ENCODE results near the gene ZFY.

DNA sequence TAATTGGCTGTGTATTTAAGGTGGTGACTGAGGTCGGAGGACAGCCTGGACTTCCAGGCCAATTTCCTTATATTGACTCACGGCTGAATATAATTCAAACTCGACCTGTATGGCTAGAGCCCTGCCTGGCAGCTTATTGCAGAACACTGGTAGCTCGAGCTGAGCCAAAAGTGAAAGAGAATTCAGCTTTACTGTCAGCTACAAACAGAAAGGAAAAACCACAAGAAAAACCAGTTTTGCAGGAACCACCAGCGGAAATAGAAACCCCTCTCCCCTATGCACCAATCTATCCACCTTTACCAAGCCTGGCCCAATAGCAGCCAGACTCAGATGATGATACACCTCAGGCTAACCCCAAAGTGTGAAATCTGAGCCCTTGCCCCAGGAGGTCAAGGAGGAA lies 68.7 kb downstream of the ZFY start:
- no peak for TF ChIP-seq POLR2A (IDR thresholded peaks at IDR 0.05; ENCODE audit: low read length)
- TF ChIP-seq GATA1 (IDR thresholded peaks at IDR 0.05; ENCODE audit: low read depth, low read length): no peak
